ENCODE data around the gene PUM1. TPM values are rescaled to one million over a fixed set of nuclear protein-coding genes. Genes with fewer than 3 reads are reported as not detected.
A peak's percentile ranks its signal among the peaks of the same experiment; 100 is the strongest.

PUM1 gene
- total and polyA plus RNA-seq, 2 donors (not counting 3 experiments of a cell fraction or from before 2014, with no cell fraction given), result 94.7 to 124 TPM

- ChIA-PET CTCF (interaction anchor here (1.3 to 8.1 kb wide), 6 partner anchors 60 to 129 kb away, joined by 3 to 528 read pairs (median 30); no protein-coding TSS in a partner anchor), POLR2A (no interaction called here)
- Histone ChIP-seq H4K20me1 (replicated peaks; ENCODE audit: control insufficient read depth, extremely low read depth, insufficient read depth, low read length) (no peaks in the 10 kb centered on the region), H3K27me3 (ENCODE audit: control insufficient read depth in 2 of 2, insufficient read depth in 2 of 2, low read length in 2 of 2) (no peaks in the 10 kb centered on the region), H3K9me1 (replicated peaks; ENCODE audit: control insufficient read depth, extremely low read depth, insufficient read depth, low read length) (no peaks in the 10 kb centered on the region), H3K79me2 (ENCODE audit: control insufficient read depth, insufficient read depth, low read length) (no peaks in the 10 kb centered on the region), H3K4me1 (ENCODE audit: control insufficient read depth, extremely low read depth, insufficient read depth, low read length) (peaks cover 6% of the 10 kb centered on the region), H2AFZ (ENCODE audit: low read depth, low read length) (no peak overlapping the region), H3K9me3 (replicated peaks; ENCODE audit: control insufficient read depth, insufficient read depth, low read length) (no peaks in the 10 kb centered on the region), H3K36me3 (ENCODE audit: control insufficient read depth in 2 of 2, extremely low read depth in 1 of 2, insufficient read depth in 2 of 2, low read length in 2 of 2) (no peaks in the 10 kb centered on the region), H3K4me3 (replicated peaks in 1 of 3; ENCODE audit: insufficient read depth in 1 of 3, low read depth in 1 of 3, low read length in 3 of 3) (peak overlapping the region in 1 of 3 experiments; percentile 25), H3K27ac (ENCODE audit: insufficient read depth, low read depth, low read length) (no peak overlapping the region), H3K9ac (replicated peaks; ENCODE audit: extremely low read depth, insufficient read depth, low read length) (no peak overlapping the region), H3K4me2 (ENCODE audit: insufficient read depth, low read length) (peak overlapping the region; percentile 34)
- no peak for TF ChIP-seq JUN (IDR thresholded peaks at IDR 0.05; ENCODE audit: borderline replicate concordance, insufficient read depth, insufficient read length, low read depth)
- TF ChIP-seq CTCF (IDR thresholded peaks at IDR 0.05; ENCODE audit: extremely low read depth in 1 of 2, insufficient read depth in 1 of 2, low read depth in 1 of 2, low read length in 2 of 2), result no peak
- no peak for TF ChIP-seq EZH2 (IDR thresholded peaks at IDR 0.05; ENCODE audit: borderline replicate concordance, low read depth, low read length, severe bottlenecking)
- no peak for TF ChIP-seq FOS (IDR thresholded peaks at IDR 0.05; ENCODE audit: borderline replicate concordance, insufficient read depth, low read length)
- TF ChIP-seq MYC (IDR thresholded peaks at IDR 0.05; ENCODE audit: low read depth, low read length), result no peak
- TF ChIP-seq POLR2A (IDR thresholded peaks at IDR 0.05; ENCODE audit: low read depth, low read length), result no peak
- TF ChIP-seq, protein P1, sequence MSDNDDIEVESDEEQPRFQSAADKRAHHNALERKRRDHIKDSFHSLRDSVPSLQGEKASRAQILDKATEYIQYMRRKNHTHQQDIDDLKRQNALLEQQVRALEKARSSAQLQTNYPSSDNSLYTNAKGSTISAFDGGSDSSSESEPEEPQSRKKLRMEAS (IDR thresholded peaks at IDR 0.05; ENCODE audit: insufficient read depth, insufficient read length), result no peak
- no peak for TF ChIP-seq GATA2 (IDR thresholded peaks at IDR 0.05; ENCODE audit: insufficient read depth, insufficient read length, low read depth, low read length)
- TF ChIP-seq POLR2AphosphoS5 (IDR thresholded peaks at IDR 0.05; ENCODE audit: insufficient read depth, low read depth, low read length), result no peak
- intact Hi-C loops (cut with micrococcal nuclease), result no loop called here
- DNase-seq (ENCODE audit: low read depth, low spot score), result no peak
- no TSS peak for BruUV-seq (replicated peaks)
- dilution Hi-C loops (cut with MboI; ENCODE audit: extremely low pct_ligation_motif_present, low sequenced_read_pairs), result loop anchor here (25.0 kb wide), 1 partner anchor 95 kb away; no protein-coding TSS in a partner anchor
- no peak for FAIRE-seq
Measured at GRCh38 chr1:30907481-30908315, 157.8 kb downstream of the PUM1 start.
